ENCODE data around the gene GJC2.

- TF ChIP-seq CTBP1 (IDR thresholded peaks at IDR 0.05; ENCODE audit: borderline replicate concordance) (no peak), FOXK2 (IDR thresholded peaks at IDR 0.05) (no peak), FOXM1 (IDR thresholded peaks at IDR 0.05; ENCODE audit: borderline replicate concordance) (no peak), BHLHE40 (IDR thresholded peaks at IDR 0.05; ENCODE audit: borderline replicate concordance) (no peak), ELF4 (IDR thresholded peaks at IDR 0.05) (no peak), SUZ12 (IDR thresholded peaks at IDR 0.05) (no peak), SP1 (IDR thresholded peaks at IDR 0.05) (no peak), PKNOX1 (IDR thresholded peaks at IDR 0.05) (no peak)
Observed at GRCh38 chr1:228101994-228102790, 47.5 kb upstream of the GJC2 start.

All from HEK293T (cell line).